ENCODE measurements around the gene SLC45A3.

GRCh38 chr1:205669341-205670149 lies 10.8 kb downstream of the SLC45A3 start:
- no peak for TF ChIP-seq CTCF (IDR thresholded peaks at IDR 0.05 in 4 of 5, conservative IDR thresholded peaks at IDR 0.05 in 1 of 5)
- no peak for TF ChIP-seq POLR2A (IDR thresholded peaks at IDR 0.05)
